ENCODE data around the gene CCDC121.
A peak's percentile ranks its signal among the peaks of the same experiment; 100 is the strongest.
"Not testable (repeated sequence)": the region's sequence is repeated elsewhere in the genome, so short reads cannot be mapped to it uniquely, and the experiment has no call there.

CCDC121 gene

DNA sequence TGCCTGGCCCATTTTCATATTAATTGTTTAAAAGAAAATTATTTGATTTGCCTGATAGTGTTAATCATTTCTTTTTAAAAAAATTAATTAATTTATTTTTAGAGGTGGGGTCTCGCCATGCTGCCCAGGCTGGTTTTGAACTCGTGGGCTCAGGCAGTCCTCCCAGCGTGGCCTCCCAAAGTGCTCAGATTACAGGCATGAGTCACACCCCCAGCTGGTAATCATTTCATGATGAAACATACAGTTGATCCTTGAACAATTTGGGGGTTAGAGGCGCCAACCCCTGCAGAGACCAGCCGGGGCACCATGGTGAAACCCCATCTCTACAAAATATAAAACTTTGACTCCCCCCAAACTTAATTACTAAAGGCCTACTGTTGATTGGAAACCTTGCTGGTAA, 8.0 kb upstream of the CCDC121 start:
- DNase-seq: no peak

DNA sequence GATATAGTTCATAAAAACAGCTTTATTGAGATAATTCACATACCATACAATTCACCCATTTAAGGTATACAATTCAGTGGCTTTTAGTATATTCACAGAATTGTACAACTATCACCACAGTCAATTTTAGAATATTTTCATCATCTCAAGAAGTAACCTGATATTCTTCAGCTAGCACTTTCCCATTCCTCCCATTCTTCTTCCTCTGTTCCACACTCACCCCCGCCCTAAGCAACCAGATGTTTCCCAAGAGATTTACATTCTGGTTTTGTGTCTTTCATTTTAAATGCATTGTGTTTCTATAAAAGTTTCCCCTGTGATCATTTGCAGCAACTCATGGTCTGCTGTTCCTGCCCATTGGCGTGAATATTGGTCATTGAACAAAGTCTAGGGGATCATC, 5.5 kb upstream of the CCDC121 start:
- no peak for DNase-seq

DNA sequence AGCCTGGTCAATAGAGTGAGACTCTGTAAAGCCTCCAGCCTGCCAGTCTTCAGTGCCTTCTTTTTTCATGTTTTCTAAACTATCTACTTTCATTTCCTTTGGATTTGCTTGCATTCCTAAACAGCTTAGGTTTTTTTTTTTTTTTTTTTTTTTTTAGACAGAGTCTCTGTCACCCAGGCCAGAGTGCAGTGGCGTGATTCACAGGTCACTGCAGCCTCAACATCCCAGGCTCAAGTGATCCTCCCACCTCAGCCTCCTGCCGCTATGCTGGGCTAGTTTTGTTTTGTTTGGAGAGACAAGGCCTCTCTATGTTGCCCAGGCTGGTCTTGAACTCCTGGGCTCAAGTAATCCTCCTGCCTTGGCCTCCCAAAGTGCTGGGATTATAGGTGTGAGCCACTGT, 1.4 kb upstream of the CCDC121 start:
- not testable (repeated sequence) for DNase-seq

DNA sequence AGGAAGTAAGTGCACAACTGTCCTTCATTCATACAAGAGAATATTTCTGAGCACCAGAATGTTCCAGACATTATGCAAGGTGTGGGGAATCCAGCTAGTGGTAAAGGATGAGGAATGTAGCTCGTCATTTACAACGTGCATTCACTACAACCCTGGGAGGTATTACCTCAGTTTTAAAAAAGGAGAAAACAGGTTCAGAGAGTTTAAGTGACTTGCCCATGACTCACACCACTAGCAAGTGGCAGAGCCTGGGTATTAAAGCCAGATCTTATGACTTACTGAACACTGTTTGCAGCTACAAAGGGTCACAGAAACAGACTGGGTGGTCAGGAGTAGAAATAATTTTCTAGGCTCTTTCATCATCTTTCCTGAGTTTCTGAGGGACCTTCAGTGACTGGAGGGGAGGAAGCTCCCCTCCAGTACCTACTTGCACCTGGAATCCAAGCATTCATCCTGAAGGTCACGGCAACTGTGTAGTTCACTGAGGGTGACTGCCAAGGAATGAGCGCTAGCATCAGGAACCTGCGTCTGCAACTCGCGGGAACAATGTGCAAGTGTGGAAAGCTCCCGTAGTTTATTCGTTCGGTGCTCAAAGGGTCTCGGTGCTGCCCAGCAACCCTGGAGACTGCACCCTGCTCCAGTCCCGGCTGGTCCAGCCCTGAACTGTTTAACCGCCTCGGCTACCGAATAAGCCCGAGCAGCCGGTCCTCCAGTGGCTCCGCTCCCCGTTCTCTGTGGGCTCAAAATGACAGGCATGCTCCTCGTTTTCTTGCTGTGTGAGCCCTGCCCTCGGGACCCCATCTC, 647 bp downstream of the CCDC121 start:
- DNase-seq: no peak

DNA sequence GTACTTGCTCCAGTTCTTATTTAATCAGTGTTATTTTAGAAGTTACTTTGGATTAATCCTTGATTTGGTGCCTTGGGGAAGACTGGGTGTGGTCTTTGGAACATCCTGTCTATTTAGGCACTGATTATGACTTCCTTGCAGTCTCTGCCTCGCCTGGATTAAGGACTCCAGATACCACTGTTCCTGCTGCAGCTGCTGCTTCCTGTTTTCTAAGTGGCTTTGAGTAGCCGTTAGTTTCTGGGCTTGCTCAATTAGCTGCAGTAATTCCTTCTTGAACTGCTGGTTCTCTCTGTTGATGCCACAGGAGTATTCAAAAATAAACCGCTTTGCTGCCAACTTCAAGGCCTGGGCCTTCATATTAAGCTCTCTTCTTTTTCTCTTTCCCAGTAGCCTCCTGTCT, 1.9 kb downstream of the CCDC121 start:
- not testable (repeated sequence) for DNase-seq

DNA sequence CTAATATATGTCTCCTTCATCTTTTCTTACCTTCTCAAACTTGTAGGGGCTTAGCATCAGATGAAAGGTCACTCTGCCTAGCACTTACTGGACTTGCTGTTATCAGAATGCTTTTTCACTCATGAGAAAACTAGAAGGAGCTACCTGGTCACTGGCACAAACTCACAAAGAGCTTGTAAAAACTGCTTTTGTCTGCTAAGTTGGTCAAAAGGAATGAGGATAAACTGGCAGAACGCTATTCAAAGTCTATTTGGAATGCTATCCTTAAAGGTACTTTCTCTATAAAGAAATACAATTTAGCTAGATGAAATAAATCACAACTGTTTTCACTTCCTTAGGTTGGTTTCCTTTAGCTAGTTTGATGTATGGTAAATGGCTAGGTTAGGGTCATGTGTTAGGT, 2.5 kb downstream of the CCDC121 start:
- not testable (repeated sequence) for DNase-seq

DNA sequence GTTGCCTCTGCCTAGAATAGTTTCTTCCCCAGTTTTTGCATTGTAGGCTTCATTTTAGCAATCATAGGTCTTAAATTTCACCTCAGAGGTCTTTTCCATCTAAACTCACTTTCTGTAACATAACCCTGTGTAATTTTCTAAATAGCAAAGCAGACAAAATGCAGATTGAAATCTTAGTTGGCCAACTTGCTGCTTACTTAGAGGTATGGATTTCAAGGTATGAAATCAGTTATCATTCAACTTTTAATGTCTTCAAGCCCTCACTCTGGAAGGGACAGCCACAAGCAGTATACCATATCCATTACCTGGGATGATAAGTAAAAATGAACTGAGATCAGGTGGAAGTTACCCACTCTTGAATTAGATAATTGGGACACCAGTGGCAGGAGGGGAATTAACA, 3.9 kb downstream of the CCDC121 start:
- DNase-seq: no peak

DNA sequence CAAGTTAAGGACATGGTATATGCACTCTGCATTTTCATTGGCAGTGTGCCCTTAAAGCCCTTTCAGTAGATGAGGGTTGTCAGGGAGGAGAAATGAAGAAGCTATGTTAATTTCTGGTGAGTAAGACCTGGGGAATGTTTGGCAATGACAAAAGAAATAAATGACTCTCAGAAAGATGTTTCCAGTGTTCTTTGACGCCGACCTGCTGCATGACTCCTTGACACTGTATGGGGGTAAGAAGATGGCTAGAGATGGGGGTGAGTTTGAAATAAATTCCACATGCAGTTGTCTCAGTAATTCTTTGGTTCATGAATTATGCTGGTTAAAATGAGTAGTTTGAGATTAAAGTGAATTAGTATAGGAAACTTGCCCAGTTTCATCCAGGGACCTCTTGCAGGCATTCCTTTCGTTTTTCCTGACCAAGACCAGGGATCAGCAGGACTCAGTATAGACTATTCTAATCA, 5.9 kb downstream of the CCDC121 start:
- no peak for DNase-seq

DNA sequence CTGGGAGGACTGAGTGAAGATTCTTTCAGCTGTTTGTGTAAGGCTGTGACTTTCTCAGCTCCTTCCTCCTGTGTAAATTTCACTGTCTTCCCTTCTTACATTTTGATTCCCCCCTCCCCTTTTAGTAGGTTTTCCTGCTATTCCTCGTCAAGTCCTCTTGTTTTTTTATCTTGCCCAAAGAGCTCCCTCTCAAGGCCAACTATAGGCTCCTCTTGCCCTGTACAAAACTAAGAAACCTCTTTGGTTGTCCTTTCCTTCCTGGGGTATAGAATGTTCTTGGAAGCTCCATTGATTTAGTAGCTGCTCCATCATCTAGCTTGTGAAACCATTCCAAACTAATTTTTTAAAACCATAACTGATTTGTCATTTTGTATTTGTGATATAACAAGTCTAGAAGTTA, 7.3 kb downstream of the CCDC121 start:
- DNase-seq: no peak

DNA sequence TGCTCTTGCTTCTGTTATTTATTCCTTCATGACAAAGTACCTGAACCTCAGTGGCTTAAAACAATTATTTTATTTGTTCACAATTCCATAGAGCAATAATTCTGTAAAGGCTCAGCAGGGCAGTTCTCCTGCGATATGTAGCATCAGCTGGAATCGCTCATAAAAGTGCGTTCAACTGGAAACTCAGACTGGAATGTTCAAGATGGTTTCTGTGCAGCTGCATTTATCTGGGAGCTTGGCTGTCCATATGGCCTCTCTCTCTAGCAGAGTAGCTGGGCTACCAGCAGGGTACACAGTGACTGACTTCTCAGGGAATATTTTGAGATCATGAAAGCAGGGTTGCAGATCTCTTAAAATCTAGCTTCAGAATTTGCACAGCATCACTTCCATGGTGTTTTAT, 13.5 kb downstream of the CCDC121 start:
- no peak for DNase-seq

DNA sequence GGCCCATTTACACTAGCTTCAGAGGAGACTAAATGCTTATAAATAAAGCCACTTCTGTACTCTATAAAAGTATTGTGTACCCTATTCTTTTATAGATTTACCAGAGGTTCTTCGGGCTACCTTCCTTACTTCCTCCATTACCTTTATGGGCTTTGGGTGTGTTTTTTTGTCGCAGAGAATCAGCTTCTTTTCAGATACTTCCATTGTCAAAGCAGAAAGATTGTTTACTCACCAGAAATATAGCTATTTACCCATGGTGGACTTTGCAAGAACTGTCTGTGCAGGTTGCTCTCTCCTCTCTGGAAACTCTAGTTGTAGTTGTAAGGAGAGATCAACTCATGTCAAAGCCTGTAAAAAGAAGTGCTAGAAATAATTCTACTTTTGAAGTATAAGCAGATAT, 14.8 kb downstream of the CCDC121 start:
- no peak for DNase-seq

DNA sequence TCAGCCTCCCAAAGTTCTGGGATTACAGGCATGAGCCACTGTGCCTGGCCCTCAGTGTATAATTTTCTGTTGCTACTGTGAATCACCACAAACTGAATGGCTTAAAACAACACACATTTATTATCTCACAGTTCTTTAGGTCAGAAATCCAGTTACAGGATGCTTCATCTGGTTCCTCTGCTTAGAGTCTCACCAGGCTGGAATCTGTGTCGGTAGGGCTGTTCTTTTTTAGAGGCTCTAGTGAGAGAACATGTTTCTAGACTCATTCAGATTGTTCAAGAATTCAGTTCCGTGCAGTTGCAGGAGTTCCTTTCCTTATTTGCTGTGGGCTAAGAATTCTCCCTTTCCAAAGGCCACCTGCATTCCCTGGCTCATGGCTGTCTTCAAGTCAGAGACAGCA, 22.2 kb downstream of the CCDC121 start:
- no peak for DNase-seq

DNA sequence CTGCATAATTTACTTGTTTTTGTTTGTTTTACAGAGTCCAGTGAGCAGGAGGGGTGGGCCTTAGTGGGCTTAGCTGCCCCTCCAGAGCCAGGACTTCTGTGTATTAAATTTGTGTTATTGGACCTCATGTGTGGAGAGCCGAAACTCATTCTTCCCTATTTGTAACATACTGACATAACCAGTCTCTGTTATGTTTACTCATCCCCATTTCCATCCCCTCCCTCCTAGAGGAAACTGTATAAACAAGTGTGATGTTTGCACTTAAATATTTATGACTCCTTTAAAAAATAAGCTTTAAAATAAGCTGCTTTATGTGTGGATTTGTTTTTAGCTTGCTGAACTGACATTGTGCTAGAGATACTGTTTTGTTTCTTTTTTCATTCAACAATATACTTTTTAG, 32.2 kb downstream of the CCDC121 start:
- no peak for DNase-seq

DNA sequence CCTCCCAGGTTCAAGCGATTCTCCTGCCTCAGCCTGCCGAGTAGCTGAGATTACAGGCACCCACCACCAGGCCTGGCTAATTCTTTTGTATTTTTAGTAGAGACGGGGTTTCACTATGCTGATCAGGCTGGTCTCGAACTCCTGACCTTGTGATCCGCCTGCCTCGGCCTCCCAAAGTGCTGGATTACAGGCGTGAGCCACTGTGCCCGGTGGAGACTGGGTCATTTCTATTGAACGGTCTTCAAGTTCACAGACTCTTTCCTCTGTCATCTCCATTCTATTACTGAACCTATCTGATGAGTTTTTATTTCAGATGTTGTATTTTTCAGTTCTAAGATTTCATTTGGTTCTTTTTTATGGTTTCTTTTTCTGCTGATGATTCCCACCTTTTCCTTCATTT, 33.4 kb downstream of the CCDC121 start:
- not testable (repeated sequence) for DNase-seq

DNA sequence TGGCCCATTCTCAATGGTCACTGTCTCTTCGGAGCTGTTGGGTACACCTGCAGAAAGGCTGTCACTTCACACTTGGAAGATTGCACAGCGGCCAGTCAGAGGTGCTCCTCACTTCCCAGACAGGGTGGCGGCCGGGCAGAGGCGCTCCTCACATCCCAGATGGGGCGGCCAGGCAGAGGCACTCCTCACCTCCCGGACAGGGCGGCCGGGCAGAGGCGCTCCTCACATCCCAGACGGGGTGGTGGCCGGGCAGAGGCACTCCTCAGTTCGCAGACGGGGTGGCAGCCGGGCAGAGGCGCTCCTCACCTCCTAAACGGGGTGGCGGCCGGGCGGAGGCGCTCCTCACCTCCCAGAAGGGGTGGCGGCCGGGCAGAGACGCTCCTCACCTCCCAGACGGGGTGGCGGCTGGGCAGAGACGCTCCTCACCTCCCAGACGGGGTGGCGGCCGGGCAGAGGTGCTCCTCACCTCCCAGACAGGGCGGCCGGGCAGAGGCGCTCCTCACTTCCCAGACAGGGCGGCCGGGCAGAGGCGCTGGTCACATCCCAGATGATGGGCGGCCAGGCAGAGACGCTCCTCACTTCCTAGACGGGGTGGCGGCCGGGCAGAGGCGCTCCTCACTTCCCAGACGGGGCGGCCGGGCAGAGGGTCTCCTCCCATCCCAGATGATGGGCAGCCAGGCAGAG, 34.6 kb downstream of the CCDC121 start:
- DNase-seq: not testable (repeated sequence)

DNA sequence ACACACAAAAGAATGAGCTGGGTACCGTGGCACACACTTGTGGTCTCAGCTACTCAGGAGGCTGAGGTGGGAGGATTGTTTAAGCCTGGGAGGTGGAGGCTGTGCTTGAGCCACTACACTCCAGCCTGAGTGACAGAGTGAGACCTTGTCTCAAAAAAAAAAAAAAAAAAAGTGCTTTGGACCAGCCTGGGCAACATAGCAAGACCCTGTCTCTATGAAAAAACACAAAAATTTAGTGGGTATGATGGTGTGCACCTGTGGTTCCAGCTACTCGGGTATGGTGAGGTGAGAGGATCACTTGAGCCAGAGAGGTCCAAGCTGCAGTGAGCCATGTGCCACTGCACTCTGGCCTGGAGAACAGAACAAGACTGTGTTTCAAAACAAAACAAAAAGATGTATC, 35.6 kb downstream of the CCDC121 start:
- DNase-seq: no peak

DNA sequence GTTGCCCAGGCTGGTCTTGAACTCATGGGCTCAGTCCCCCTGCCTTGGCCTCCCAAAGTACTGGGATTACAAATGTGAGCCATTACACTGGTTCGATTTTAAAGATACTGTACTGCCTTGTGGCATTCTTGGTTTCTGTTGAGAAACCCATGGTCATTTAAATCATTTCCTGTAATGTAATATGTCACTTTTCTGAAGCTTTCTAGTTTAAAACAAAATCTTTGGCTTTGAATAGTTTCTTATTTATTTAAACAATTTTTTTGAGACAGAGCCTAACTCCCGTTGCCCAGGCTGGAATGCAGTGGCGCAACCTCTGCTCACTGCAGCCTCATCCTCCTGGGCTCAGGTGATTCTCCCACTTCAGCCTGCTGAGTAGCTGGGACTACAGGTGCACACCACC, 37.1 kb downstream of the CCDC121 start:
- no peak for DNase-seq

DNA sequence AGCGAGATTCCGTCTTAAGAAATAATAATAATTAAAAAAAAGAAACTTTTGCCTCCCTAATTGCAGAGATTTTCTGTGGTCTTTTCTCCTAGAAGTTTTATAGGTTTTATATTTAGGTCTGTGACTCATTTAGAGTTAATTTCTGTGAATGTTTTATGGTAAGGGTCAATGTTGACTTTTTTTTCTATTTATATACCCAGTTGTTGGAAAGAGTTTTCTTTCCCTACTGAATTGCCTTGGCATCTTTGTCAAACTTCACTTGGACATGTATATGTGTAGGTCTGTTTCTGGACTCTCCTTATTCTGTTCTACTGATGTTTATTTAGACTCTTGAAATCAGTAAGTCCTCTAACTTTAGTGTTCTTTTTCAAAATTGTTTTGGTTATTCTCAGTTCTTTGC, 40.5 kb downstream of the CCDC121 start:
- no peak for DNase-seq

DNA sequence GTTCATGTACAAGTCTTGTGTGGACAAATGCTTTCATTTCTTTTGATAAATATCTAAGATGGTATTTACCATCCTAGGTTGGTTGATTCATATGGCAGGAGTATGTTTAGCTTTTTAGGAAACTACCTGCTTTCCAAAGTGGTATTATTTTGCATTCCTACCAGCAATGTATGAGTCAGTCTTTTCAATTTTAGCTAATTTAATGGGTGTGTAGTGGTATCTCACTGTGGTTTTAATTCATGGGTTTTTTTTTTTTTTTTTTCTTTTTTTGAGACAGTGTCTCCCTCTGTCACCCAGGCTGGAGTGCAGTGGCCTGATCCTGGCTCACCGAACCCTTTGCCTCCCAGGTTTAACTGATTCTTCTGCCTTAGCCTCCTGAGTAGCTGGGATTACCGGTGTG, 41.8 kb downstream of the CCDC121 start:
- no peak for DNase-seq

DNA sequence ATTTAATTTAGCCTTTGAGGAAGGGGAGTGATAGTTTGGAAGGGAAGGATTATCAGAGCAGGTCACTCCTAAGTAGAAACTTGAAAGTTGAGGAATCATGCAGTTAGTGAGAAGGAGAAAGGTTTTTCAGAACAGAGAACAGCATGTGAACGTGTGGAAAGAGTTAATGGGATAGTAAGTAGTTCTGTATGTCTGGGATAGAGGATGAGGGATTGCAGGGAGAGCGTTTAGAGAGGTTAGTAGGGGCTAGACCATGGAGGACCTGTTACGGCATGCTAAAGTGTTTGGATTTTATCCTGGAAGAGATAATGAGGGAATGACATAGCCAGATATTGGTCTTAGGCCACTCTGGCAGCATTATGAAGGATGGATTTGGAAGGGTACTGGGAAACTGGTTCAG, 44.2 kb downstream of the CCDC121 start:
- no peak for DNase-seq

DNA sequence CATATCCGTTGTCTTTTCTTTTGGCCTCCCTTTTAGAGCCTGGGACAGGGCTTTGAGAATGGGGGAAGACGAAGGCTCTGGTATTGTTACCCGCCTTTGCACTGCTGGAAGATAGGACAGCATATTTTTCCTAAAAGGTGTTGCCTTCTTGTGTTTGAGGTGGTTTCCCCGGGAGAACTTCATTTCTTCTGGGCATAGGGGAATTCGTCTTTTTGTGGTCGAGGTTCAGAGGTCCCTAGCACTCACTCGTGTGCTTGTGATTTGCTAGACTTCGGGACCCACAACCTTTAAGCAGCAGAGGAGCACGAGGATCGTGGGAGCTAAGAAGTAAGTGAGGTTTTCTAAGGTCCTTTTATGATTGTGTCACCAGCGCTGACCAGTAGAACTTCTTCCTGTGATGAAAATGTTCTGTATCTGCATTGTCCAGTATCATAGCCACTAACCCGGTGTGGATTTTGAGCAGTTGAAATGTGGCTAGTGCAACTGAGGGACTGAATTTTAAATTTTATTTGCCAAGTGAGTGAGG, 45.4 kb downstream of the CCDC121 start:
- no peak for DNase-seq

DNA sequence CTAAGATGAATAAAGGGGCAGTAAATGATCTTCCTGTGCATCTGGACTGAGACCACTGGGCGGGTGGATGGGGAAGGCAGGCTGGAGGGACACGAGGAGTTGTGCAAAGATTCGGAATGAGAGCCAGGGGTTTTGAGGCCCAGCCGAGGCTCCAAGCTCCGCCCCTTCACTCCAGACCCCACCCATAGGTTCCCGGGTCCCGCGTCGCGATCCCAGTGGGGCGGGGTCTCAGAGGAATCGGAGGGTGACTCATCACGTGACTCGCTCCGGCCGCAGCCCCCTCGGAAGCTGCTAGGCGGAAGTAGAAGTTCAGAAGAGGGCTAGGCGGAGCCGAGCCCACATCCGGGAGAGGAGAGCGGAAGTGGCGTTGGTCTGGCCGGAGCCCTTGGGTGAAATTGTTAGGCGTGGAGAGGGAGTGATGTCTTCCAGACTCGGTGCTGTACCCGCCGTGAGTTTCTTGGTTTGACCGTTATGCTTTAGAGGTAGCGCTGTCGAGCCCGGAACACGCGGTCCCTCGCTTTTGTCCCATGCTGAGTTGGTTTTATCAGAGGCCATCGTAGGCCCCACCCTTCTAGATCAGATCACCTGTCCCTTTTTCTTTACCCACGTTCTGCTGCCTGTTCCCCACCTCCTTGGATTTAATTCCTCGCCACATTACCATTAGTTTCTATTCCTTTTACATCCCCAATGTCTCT, 46.0 kb downstream of the CCDC121 start, which contains the start of gene ZNF512:
Gene ZNF512, plus strand, starts transcription at position 348 of the 695 bp plus-strand sequence. Its CDS starts 71 bp downstream, at position 419.
- peak; percentile 49 to 74 (median 68) for DNase-seq

DNA sequence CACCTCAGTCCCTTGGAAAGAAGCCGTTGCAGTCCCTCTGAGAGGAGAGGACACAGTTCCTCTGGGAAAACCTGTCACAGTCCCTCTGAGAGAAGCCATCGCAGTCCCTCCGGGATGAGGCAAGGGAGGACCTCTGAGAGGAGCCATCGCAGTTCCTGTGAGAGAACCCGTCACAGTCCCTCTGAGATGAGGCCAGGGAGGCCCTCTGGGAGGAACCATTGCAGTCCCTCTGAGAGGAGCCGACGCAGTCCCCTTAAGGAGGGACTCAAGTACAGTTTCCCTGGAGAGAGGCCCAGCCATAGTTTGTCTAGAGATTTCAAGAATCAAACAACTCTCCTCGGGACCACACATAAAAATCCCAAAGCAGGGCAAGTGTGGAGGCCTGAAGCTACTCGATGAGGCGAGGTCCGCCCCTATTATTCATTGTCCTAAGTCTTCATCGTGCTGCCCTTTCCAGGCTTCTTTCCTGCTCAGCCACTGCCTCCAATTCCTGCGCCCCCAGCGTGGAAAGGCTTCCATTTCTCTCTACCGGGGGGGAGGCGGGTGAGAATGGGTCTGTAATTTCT, 46.6 kb downstream of the CCDC121 start:
- DNase-seq: no peak

All from stimulated activated naive CD4-positive, alpha-beta T cell (primary cell).